ENCODE data around the gene SETD4. TPM values are rescaled to one million over a fixed set of nuclear protein-coding genes. Genes with fewer than 3 reads are reported as not detected.
A peak's percentile ranks its signal among the peaks of the same experiment; 100 is the strongest.

SETD4 gene
- total and polyA plus RNA-seq, 2 of the 13 experiments (the other 11 are each of a cell fraction or from before 2014, with no cell fraction given) = 7.1 to 14.4 TPM

GRCh38 chr21:36069713-36070583 is 9.6 kb upstream of the SETD4 start, which contains the start of gene CBR1 (continued):
- TF ChIP-seq NAIF1 (CRISPR knock-in tag; IDR thresholded peaks at IDR 0.05; ENCODE audit: borderline replicate concordance) (no peak), ZNF816 (CRISPR knock-in tag; IDR thresholded peaks at IDR 0.05; ENCODE audit: borderline replicate concordance) (no peak), PHF5A (CRISPR knock-in tag; IDR thresholded peaks at IDR 0.05; ENCODE audit: low read depth, unreplicated experiment) (no peak), NBN (conservative IDR thresholded peaks at IDR 0.05) (no peak), ZNF530 (CRISPR knock-in tag; IDR thresholded peaks at IDR 0.05; ENCODE audit: low read depth) (no peak), EEA1 (CRISPR knock-in tag; IDR thresholded peaks at IDR 0.05; ENCODE audit: borderline replicate concordance) (peak; percentile 59; the same call in 1 of the 2 replicates), ZNF891 (CRISPR knock-in tag; IDR thresholded peaks at IDR 0.05) (no peak; the same call in 1 of the 2 replicates), TRIM22 (IDR thresholded peaks at IDR 0.05) (no peak), ZNF329 (CRISPR knock-in tag; IDR thresholded peaks at IDR 0.05; ENCODE audit: low read depth) (no peak), ZNF775 (CRISPR knock-in tag; IDR thresholded peaks at IDR 0.05; ENCODE audit: borderline replicate concordance) (no peak)

- Histone ChIP-seq H3K36me3 (replicated peaks in 1 of 2; ENCODE audit: control insufficient read depth in 1 of 2, insufficient read depth in 2 of 2, low read length in 2 of 2) (no peaks in the 10 kb centered on the region), H4K20me1 (ENCODE audit: insufficient read depth, low read length) (no peaks in the 10 kb centered on the region), H3K9ac (ENCODE audit: insufficient read depth, low read depth, low read length) (no peak overlapping the region), H3K4me2 (ENCODE audit: low read depth, low read length) (no peak overlapping the region), H3K79me2 (ENCODE audit: insufficient read depth, low read length) (no peaks in the 10 kb centered on the region), H2AFZ (ENCODE audit: low read length) (no peak overlapping the region), H3K27ac (ENCODE audit: extremely low read length, insufficient read depth, low read length) (no peak overlapping the region), H3K27me3 (ENCODE audit: control insufficient read depth in 1 of 2, insufficient read depth in 2 of 2, low read length in 2 of 2) (no peaks in the 10 kb centered on the region), H3K4me3 (replicated peaks in 1 of 3; ENCODE audit: insufficient read depth in 1 of 3, low read depth in 2 of 3, low read length in 3 of 3) (no peak overlapping the region), H3K4me1 (ENCODE audit: insufficient read depth, low read length) (peaks cover 70% of the 10 kb centered on the region), H3K9me3 (ENCODE audit: low read length) (peaks cover 6% of the 10 kb centered on the region)
- WGBS (ENCODE audit: low lambda C conversion rate) = 94% methylated on average over 5 of the region's 5 CpGs
- intact Hi-C loops (cut with micrococcal nuclease; ENCODE audit: unreplicated experiment) = no loop called here
- no TSS peak for BruUV-seq (replicated peaks)
- FAIRE-seq = no peak
- ChIA-PET CTCF (ENCODE audit: low intra/inter-chr PET ratio, low total read pairs) (no interaction called here), POLR2A (interaction anchor here (3.0 kb wide), 1 partner anchor 9 kb away, joined by 23 read pairs; the partner anchor contains the start of gene SETD4)
- TF ChIP-seq ZNF124 (CRISPR knock-in tag; IDR thresholded peaks at IDR 0.05) = peak; percentile 96
- TF ChIP-seq ZNF282 (IDR thresholded peaks at IDR 0.05; ENCODE audit: partially characterized antibody) = no peak
- no peak for DNase-seq (ENCODE audit: low spot score)
- no peak for ATAC-seq
- in situ Hi-C loops (cut with HindIII; ENCODE audit: extremely low pct_ligation_motif_present, low pct_unique_long_range_greater_than_20kb) = no loop called here
Measured at GRCh38 chr21:36068748-36069398, 8.5 kb upstream of the SETD4 start.

All from HepG2 (cell line).